KMS-11 (cell line): ENCODE measurements around the gene REPIN1.

ENCODE experiments used
- H2AFZ ChIP-seq: fragments of 200-600 bp; sonication (generic); 2 replicates; pipeline ENCODE4 v1.6.1; 2016; ENCODE audit warnings: antibody characterized with exemption, mixed run types, low read depth
- H3K27ac ChIP-seq: fragments of 200-600 bp; sonication (generic); 2 replicates; pipeline ENCODE4 v1.6.1; 2016; ENCODE audit warnings: mild to moderate bottlenecking, mixed run types
- H3K27me3 ChIP-seq: fragments of 200-600 bp; sonication (generic); 2 replicates; pipeline ENCODE4 v1.6.1; 2017; ENCODE audit warnings: mild to moderate bottlenecking, low read depth, mixed run types, moderate library complexity; ENCODE audit not compliant: insufficient read depth
- H3K36me3 ChIP-seq: fragments of 200-600 bp; sonication (generic); 2 replicates; pipeline ENCODE4 v1.6.1; 2017; ENCODE audit warnings: mild to moderate bottlenecking, mixed run types; ENCODE audit not compliant: insufficient read depth
- H3K4me1 ChIP-seq: fragments of 200-600 bp; sonication (generic); 2 replicates; pipeline ENCODE4 v1.6.1; 2016; ENCODE audit warnings: mild to moderate bottlenecking, low read depth, mixed run types; ENCODE audit not compliant: poor library complexity, severe bottlenecking
- H3K4me2 ChIP-seq: fragments of 200-600 bp; sonication (generic); 2 replicates; pipeline ENCODE4 v1.7.0; 2016; ENCODE audit warnings: mild to moderate bottlenecking, mixed run types
- H3K4me3 ChIP-seq: fragments of 200-600 bp; sonication (generic); IDR thresholded peaks from 2 replicates; pipeline ENCODE4 v1.6.1; 2017; ENCODE audit warnings: low read depth, low read length, mixed read lengths; ENCODE audit not compliant: insufficient read depth
- H3K79me2 ChIP-seq: fragments of 200-600 bp; sonication (generic); 2 replicates; pipeline ENCODE4 v1.6.1; 2016; ENCODE audit warnings: low read depth, mixed run types; ENCODE audit not compliant: insufficient read depth
- H3K9ac ChIP-seq: fragments of 200-600 bp; sonication (generic); 2 replicates; pipeline ENCODE4 v1.6.1; 2016; ENCODE audit warnings: mild to moderate bottlenecking, mixed run types
- H4K20me1 ChIP-seq: fragments of 200-600 bp; sonication (generic); 2 replicates; pipeline ENCODE4 v1.6.1; 2016; ENCODE audit warnings: mild to moderate bottlenecking, mixed run types; ENCODE audit not compliant: insufficient read depth
- TF ChIP-seq, protein P1 (sequence below): fragments of 200-600 bp; sonication (generic); conservative IDR thresholded peaks from 2 replicates; pipeline ENCODE4 v1.6.1; 2017; ENCODE audit warnings: low read depth, mild to moderate bottlenecking, antibody characterized with exemption, low read length, moderate library complexity, mixed read lengths

The REPIN1 gene

DNA sequence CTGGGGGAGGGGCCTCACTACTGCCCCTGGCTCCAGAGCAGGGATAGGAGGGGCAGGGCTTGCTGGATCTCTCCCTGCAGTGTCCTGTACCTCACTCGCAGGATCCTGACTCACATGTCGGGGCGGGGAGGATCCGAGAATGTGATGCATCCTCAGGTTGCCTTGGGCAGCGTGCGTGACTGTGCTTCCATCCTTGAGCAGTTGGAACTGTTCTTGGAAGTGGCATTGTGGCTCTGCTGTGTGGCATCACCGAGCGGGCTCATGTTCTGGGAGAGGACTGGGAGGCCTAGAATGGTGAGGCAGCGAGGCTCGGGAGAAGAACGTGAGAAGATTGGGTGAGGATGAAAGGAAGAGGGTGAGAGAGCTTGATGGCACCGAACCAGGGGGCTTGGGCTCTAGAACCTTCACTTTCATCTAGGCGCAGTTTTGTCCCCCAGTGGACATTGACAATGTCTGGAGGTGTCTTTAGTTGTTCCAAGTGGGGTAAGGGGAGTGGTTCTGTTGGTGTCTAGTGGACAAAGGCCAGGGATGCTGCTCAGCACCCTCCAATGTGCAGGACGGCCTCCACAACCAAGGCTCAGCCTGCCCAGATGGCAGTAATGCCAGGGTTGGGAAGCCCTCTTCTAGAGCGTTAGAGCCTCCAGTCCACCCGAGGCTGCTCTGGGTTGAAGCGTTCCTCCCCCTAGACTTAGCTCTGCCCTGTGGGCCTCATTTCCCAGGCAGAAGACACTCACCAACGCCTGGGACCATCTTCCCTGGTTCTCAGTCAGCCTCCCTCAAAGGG, 35.6 kb upstream of the REPIN1 start:
- H3K27ac ChIP-seq, result no peak overlapping the region
- H2AFZ ChIP-seq, result no peak overlapping the region
- no peaks in the 10 kb centered on the region for H3K4me1 ChIP-seq
- TF ChIP-seq, protein P1, sequence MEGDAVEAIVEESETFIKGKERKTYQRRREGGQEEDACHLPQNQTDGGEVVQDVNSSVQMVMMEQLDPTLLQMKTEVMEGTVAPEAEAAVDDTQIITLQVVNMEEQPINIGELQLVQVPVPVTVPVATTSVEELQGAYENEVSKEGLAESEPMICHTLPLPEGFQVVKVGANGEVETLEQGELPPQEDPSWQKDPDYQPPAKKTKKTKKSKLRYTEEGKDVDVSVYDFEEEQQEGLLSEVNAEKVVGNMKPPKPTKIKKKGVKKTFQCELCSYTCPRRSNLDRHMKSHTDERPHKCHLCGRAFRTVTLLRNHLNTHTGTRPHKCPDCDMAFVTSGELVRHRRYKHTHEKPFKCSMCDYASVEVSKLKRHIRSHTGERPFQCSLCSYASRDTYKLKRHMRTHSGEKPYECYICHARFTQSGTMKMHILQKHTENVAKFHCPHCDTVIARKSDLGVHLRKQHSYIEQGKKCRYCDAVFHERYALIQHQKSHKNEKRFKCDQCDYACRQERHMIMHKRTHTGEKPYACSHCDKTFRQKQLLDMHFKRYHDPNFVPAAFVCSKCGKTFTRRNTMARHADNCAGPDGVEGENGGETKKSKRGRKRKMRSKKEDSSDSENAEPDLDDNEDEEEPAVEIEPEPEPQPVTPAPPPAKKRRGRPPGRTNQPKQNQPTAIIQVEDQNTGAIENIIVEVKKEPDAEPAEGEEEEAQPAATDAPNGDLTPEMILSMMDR, result no peak
- H3K4me3 ChIP-seq, result no peak overlapping the region
- H3K36me3 ChIP-seq, result no peaks in the 10 kb centered on the region; the same call in 1 of the 2 replicates
- H4K20me1 ChIP-seq, result no peaks in the 10 kb centered on the region
- H3K4me2 ChIP-seq, result no peak overlapping the region
- H3K27me3 ChIP-seq, result no peaks in the 10 kb centered on the region
- no peaks in the 10 kb centered on the region for H3K79me2 ChIP-seq
- H3K9ac ChIP-seq, result no peak overlapping the region

DNA sequence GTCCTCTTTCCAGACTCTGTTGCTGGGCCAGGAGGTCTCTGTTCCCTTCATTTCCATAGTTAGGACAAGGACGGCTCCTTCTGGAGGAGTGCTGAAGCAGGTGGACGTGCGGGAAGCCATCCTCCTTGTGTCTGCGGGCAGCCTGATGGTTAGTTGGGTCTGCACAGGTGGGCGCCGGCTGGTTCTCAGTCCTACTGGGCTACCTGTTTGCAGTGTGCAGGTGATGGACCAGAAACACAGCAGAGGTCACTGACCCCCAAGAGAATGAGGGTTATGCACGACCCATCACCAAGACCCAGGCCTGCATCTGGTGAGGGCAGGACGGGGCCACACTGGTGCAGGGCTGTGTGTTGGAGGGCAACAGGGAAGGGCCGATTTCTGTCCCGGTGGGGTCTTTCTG, 35.0 kb upstream of the REPIN1 start:
- no peaks in the 10 kb centered on the region; the same call in 1 of the 2 replicates for H3K36me3 ChIP-seq
- no peak overlapping the region for H2AFZ ChIP-seq
- no peaks in the 10 kb centered on the region for H4K20me1 ChIP-seq
- no peak overlapping the region for H3K4me3 ChIP-seq
- H3K4me2 ChIP-seq, result no peak overlapping the region
- TF ChIP-seq, protein P1, result no peak
- H3K27ac ChIP-seq, result no peak overlapping the region
- H3K27me3 ChIP-seq, result no peaks in the 10 kb centered on the region
- no peaks in the 10 kb centered on the region for H3K4me1 ChIP-seq
- H3K79me2 ChIP-seq, result no peaks in the 10 kb centered on the region
- no peak overlapping the region for H3K9ac ChIP-seq

DNA sequence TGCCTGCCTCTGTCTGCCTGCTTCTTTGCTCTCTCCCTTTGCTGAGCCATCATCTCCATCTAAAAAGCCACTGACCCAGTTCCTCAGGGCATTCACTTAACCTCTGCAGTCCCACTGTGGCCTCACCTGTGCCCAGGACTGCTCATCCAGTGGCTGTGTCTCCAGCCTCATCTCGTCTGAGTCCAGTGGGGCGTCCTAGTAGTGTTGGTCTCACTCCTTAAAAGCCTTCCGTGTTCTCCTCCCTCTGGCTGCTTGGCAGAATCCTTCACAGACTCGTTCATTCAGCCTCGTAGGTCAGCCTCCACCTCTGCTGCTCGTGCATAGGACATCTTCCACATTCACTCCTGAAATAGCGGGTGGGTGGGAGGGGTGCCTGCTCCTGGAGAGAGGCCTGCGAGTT, 34.5 kb upstream of the REPIN1 start:
- Histone ChIP-seq H3K4me3 (no peak overlapping the region), H3K4me1 (no peaks in the 10 kb centered on the region), H4K20me1 (no peaks in the 10 kb centered on the region), H3K9ac (no peak overlapping the region), H3K36me3 (no peaks in the 10 kb centered on the region; the same call in 1 of the 2 replicates), H3K4me2 (no peak overlapping the region), H3K27ac (no peak overlapping the region), H2AFZ (no peak overlapping the region), H3K79me2 (no peaks in the 10 kb centered on the region), H3K27me3 (no peaks in the 10 kb centered on the region)
- TF ChIP-seq, protein P1, result no peak

DNA sequence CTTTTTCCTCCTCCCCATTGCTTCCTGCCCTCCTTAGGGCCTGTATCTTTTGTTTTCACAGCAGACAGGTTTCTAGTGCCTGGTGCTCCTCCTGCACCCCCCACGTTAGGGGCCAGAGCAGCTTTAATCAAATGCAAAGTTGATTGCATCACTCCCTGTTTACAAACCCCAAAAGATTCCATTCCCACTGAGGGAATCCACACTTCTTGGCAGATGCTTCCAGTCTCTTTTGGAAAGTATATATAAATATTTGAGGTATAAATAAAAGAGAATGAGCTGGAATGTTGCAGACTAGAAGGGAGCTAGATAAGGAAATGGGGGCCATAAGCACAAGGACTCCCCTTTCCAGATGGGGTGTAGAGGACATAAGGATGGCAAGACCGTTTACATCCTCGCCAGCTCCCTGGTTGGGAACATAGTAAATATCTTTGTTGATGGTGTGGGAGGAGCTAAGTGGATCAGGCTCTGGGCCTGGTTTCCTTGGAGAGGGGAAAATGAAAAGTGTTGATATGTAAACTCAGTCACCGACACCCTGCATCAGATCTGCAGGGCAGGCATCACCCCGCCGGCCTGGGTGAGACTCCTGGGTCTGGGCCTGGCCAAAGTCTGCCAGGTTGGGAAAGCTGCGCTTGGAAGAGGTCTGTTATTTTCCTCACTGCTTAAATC, 33.4 kb upstream of the REPIN1 start:
- H4K20me1 ChIP-seq, result no peaks in the 10 kb centered on the region
- no peak overlapping the region for H3K4me2 ChIP-seq
- no peak overlapping the region for H3K4me3 ChIP-seq
- TF ChIP-seq, protein P1, result no peak
- no peak overlapping the region for H3K27ac ChIP-seq
- no peak overlapping the region for H3K9ac ChIP-seq
- no peaks in the 10 kb centered on the region for H3K4me1 ChIP-seq
- H3K27me3 ChIP-seq, result no peaks in the 10 kb centered on the region
- no peak overlapping the region for H2AFZ ChIP-seq
- H3K79me2 ChIP-seq, result no peaks in the 10 kb centered on the region
- no peaks in the 10 kb centered on the region; the same call in 1 of the 2 replicates for H3K36me3 ChIP-seq
